ENCODE data around the gene AGPAT3.

DNA sequence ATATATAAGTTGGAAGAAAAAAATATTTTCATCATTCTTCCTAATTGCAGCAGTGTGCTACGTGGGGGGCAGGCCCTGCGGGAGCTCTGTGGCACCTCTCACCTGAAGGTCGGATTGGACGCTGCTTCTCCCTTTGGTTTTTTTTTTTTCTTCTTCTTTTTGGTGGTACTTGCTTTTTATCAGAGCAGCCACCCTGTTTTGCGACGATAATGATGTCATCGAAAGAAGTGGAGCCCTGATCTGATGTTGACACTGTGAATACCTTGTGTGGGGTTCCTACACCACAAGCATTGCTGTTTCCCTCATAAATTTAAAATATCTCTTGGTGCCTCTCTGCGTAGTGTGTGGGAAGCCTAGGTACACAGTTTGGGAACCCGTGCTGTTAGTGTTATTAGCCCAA is 152.6 kb downstream of the AGPAT3 start:
- TF ChIP-seq, protein P1, sequence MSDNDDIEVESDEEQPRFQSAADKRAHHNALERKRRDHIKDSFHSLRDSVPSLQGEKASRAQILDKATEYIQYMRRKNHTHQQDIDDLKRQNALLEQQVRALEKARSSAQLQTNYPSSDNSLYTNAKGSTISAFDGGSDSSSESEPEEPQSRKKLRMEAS (IDR thresholded peaks at IDR 0.05), result no peak
- TF ChIP-seq POLR2A (IDR thresholded peaks at IDR 0.05; ENCODE audit: low read length), result no peak
- TF ChIP-seq, protein P2, sequence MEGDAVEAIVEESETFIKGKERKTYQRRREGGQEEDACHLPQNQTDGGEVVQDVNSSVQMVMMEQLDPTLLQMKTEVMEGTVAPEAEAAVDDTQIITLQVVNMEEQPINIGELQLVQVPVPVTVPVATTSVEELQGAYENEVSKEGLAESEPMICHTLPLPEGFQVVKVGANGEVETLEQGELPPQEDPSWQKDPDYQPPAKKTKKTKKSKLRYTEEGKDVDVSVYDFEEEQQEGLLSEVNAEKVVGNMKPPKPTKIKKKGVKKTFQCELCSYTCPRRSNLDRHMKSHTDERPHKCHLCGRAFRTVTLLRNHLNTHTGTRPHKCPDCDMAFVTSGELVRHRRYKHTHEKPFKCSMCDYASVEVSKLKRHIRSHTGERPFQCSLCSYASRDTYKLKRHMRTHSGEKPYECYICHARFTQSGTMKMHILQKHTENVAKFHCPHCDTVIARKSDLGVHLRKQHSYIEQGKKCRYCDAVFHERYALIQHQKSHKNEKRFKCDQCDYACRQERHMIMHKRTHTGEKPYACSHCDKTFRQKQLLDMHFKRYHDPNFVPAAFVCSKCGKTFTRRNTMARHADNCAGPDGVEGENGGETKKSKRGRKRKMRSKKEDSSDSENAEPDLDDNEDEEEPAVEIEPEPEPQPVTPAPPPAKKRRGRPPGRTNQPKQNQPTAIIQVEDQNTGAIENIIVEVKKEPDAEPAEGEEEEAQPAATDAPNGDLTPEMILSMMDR (IDR thresholded peaks at IDR 0.05), result no peak
- TF ChIP-seq, protein P3, sequence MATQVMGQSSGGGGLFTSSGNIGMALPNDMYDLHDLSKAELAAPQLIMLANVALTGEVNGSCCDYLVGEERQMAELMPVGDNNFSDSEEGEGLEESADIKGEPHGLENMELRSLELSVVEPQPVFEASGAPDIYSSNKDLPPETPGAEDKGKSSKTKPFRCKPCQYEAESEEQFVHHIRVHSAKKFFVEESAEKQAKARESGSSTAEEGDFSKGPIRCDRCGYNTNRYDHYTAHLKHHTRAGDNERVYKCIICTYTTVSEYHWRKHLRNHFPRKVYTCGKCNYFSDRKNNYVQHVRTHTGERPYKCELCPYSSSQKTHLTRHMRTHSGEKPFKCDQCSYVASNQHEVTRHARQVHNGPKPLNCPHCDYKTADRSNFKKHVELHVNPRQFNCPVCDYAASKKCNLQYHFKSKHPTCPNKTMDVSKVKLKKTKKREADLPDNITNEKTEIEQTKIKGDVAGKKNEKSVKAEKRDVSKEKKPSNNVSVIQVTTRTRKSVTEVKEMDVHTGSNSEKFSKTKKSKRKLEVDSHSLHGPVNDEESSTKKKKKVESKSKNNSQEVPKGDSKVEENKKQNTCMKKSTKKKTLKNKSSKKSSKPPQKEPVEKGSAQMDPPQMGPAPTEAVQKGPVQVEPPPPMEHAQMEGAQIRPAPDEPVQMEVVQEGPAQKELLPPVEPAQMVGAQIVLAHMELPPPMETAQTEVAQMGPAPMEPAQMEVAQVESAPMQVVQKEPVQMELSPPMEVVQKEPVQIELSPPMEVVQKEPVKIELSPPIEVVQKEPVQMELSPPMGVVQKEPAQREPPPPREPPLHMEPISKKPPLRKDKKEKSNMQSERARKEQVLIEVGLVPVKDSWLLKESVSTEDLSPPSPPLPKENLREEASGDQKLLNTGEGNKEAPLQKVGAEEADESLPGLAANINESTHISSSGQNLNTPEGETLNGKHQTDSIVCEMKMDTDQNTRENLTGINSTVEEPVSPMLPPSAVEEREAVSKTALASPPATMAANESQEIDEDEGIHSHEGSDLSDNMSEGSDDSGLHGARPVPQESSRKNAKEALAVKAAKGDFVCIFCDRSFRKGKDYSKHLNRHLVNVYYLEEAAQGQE (IDR thresholded peaks at IDR 0.05), result no peak
